Kidney tubule cell (primary cell): Measurements from ENCODE around the gene APEH.

Experiments
- DNase-seq: peaks from one replicate; pipeline ENCODE4 v3.0.0-alpha.2; 2018; ENCODE audit warnings: low spot score

The APEH gene

DNA sequence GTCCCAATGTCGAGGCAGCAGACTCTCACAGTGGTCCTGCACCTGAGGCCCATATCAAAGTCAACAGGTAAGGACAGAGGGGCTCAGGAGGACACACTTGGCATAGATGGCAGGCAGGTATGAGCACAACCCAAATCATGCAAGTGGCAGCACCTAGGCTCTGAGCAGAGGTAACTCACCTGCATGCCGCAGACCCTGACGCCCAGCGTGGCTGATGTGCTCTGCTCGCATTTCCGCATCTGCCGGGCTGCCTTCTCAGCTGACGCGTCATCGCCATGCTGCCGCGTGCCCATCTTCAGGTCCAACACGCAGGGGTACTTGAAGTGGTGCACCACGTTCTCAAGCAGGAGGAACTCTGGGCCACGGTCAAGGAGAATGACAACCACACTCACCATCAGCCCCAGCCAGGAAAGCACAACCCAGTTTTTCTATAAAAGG lies 53.8 kb downstream of the APEH start:
- no peak for DNase-seq

DNA sequence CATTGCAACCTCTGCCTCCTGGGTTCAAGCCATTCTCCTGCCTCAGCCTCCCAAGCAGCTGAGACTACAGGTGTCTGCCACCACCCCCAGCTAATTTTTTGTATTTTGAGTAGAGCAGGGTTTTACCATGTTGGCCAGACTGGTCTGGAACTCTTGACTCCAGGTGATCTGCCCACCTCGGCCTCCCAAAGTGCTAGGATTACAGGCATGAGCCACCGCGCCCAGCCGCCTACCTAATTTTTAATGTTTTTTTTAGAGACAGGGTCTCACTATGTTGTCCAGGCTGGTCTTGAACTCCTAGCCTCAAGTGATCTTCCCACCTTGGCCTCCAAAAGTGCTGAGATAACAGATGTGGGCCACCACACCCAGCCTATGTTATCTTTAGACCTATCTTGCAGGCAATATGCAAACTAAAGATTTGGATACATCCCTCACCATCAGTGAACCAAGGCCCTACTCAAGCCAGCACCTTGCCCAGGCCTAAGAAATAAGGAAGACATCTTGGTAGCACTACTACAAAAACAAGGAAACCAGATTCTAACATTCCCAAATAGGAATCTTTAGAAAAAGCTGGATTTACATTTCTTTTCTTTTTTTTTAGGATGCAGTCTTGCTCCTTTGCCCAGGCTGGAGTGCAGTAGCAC lies 55.9 kb downstream of the APEH start:
- DNase-seq: no peak

DNA sequence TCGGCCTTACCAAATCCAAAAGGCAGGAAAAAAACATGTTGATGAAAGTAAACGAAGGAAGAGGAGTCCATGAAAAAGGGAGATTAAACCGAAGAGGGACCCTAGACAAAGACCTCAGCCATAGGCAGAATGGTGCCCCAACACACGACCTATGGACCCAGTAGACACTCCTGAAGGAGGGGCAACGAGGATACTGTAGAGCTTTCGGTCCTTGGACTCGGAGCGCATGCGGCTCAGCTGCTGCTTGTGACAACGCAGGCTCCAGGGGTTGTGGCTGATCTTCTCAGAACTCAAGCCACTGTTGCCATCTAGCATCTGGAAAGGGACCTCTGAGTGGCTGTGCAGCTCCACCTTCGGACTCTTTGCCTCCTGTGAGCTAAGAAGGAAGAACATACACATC lies 58.4 kb downstream of the APEH start:
- no peak for DNase-seq

DNA sequence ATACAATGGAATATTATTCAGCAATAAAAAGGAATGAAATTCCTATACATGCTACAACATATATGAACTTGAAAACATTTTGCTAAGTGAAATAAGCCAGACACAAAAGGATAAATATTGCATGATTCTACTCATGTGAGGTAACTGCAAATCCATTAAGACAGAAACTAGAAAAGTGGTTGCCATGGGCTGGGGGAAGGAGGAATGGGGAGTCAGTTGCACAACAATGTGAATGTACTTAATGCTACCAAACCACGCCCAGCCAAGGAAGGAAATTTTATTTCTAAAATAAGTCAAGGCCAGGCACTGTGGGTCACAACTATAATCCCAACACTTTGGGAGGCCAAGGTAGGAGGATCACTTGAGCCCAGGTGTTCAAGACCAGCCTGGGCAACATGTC lies 59.4 kb downstream of the APEH start:
- DNase-seq: no peak
